ENCODE data around the gene NT5C3A. TPM values are rescaled to one million over a fixed set of nuclear protein-coding genes. Genes with fewer than 3 reads are reported as not detected.

Gene NT5C3A
- total and polyA plus RNA-seq, 9 of the 15 experiments (the other 6 are each of a cell fraction or from before 2014, with no cell fraction given), result 18.6 to 60.1 (median 40.0) TPM

DNA sequence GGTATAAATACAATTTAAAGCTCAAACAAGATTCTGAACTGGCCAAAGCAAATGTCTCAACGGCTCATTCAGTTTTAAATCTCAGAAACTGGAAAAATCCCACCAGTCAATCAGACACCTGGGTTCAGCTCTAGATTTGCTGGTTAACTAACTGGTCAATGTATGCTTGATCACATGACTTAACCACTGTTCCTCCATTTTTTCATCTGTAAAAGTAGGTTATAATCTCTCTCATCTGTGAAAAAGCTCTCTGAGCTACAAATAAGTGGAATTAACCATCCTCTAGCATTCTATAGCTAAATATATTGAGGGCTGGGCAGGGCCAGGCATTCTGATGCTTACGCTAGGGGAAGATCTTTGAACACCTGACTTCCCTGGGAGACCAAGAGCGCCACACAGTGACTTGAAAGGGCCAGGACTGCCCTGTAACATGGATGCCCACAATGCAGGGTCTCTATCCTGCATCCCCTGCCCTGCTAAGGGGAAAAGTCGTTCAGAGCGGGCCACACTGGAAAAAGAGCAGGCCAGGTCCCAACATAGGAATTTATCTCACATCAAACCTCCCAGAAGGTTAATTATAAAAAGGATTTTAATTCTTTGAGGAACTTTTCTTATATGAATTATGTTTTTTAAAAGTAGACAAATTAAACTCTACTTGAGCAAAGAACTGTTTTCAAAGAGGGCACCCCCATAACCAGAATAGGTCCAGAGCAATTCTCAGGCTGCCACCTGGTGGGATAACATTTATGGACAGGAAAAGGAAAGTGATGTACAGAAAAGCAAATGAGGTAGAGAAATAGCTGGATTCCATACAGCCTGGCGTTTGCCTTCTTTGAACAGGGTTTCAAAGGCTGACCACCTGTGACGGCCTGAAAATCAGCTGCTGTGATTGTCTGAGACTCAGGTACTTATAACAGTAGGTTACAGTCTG lies 44.8 kb upstream of the NT5C3A start (continued):
- TF ChIP-seq, protein P1, sequence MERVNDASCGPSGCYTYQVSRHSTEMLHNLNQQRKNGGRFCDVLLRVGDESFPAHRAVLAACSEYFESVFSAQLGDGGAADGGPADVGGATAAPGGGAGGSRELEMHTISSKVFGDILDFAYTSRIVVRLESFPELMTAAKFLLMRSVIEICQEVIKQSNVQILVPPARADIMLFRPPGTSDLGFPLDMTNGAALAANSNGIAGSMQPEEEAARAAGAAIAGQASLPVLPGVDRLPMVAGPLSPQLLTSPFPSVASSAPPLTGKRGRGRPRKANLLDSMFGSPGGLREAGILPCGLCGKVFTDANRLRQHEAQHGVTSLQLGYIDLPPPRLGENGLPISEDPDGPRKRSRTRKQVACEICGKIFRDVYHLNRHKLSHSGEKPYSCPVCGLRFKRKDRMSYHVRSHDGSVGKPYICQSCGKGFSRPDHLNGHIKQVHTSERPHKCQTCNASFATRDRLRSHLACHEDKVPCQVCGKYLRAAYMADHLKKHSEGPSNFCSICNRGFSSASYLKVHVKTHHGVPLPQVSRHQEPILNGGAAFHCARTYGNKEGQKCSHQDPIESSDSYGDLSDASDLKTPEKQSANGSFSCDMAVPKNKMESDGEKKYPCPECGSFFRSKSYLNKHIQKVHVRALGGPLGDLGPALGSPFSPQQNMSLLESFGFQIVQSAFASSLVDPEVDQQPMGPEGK (CRISPR knock-in tag; IDR thresholded peaks at IDR 0.05; ENCODE audit: borderline replicate concordance), result no peak
- no peak for TF ChIP-seq ASH1L (IDR thresholded peaks at IDR 0.05; ENCODE audit: borderline replicate concordance, low read depth, partially characterized antibody)
- no peak for TF ChIP-seq RBM39 (optimal IDR thresholded peaks at IDR 0.05; ENCODE audit: low read depth, low read length)
- TF ChIP-seq NR3C1 (CRISPR knock-in tag; IDR thresholded peaks at IDR 0.05), result no peak
- TF ChIP-seq, protein P2, sequence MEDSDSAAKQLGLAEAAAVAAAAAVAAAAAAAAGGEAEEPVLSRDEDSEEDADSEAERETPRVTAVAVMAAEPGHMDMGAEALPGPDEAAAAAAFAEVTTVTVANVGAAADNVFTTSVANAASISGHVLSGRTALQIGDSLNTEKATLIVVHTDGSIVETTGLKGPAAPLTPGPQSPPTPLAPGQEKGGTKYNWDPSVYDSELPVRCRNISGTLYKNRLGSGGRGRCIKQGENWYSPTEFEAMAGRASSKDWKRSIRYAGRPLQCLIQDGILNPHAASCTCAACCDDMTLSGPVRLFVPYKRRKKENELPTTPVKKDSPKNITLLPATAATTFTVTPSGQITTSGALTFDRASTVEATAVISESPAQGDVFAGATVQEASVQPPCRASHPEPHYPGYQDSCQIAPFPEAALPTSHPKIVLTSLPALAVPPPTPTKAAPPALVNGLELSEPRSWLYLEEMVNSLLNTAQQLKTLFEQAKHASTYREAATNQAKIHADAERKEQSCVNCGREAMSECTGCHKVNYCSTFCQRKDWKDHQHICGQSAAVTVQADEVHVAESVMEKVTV (CRISPR knock-in tag; IDR thresholded peaks at IDR 0.05), result peak; percentile 56; the same call in 1 of the 2 replicates
- TF ChIP-seq, protein P3, sequence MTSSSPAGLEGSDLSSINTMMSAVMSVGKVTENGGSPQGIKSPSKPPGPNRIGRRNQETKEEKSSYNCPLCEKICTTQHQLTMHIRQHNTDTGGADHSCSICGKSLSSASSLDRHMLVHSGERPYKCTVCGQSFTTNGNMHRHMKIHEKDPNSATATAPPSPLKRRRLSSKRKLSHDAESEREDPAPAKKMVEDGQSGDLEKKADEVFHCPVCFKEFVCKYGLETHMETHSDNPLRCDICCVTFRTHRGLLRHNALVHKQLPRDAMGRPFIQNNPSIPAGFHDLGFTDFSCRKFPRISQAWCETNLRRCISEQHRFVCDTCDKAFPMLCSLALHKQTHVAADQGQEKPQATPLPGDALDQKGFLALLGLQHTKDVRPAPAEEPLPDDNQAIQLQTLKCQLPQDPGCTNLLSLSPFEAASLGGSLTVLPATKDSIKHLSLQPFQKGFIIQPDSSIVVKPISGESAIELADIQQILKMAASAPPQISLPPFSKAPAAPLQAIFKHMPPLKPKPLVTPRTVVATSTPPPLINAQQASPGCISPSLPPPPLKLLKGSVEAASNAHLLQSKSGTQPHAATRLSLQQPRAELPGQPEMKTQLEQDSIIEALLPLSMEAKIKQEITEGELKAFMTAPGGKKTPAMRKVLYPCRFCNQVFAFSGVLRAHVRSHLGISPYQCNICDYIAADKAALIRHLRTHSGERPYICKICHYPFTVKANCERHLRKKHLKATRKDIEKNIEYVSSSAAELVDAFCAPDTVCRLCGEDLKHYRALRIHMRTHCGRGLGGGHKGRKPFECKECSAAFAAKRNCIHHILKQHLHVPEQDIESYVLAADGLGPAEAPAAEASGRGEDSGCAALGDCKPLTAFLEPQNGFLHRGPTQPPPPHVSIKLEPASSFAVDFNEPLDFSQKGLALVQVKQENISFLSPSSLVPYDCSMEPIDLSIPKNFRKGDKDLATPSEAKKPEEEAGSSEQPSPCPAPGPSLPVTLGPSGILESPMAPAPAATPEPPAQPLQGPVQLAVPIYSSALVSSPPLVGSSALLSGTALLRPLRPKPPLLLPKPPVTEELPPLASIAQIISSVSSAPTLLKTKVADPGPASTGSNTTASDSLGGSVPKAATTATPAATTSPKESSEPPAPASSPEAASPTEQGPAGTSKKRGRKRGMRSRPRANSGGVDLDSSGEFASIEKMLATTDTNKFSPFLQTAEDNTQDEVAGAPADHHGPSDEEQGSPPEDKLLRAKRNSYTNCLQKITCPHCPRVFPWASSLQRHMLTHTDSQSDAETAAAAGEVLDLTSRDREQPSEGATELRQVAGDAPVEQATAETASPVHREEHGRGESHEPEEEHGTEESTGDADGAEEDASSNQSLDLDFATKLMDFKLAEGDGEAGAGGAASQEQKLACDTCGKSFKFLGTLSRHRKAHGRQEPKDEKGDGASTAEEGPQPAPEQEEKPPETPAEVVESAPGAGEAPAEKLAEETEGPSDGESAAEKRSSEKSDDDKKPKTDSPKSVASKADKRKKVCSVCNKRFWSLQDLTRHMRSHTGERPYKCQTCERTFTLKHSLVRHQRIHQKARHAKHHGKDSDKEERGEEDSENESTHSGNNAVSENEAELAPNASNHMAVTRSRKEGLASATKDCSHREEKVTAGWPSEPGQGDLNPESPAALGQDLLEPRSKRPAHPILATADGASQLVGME (CRISPR knock-in tag; IDR thresholded peaks at IDR 0.05), result no peak
- TF ChIP-seq FOXA3 (CRISPR knock-in tag; conservative IDR thresholded peaks at IDR 0.05 in 1 of 2, IDR thresholded peaks at IDR 0.05 in 1 of 2), result no peak
- TF ChIP-seq, protein P4, sequence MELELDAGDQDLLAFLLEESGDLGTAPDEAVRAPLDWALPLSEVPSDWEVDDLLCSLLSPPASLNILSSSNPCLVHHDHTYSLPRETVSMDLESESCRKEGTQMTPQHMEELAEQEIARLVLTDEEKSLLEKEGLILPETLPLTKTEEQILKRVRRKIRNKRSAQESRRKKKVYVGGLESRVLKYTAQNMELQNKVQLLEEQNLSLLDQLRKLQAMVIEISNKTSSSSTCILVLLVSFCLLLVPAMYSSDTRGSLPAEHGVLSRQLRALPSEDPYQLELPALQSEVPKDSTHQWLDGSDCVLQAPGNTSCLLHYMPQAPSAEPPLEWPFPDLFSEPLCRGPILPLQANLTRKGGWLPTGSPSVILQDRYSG (tag; conservative IDR thresholded peaks at IDR 0.05; ENCODE audit: low read depth), result 0 out of 2 replicates have a peak, but pooled peaks have one; percentile 47
- TF ChIP-seq KDM1A (IDR thresholded peaks at IDR 0.05), result no peak
- TF ChIP-seq PHB2 (IDR thresholded peaks at IDR 0.05; ENCODE audit: low read depth), result no peak
